ENCODE measurements around the gene LRRC55. TPM values are rescaled to one million over a fixed set of nuclear protein-coding genes. Genes with fewer than 3 reads are reported as not detected.

The LRRC55 gene
- total RNA-seq, 2 donors from 2014 or later: not detected

GRCh38 chr11:57237204-57237681 lies 55.5 kb downstream of the LRRC55 start, which contains the start of gene APLNR:
TSS of gene APLNR (minus strand) at chr11:57237250. CDS start at chr11:57237004, 246 bp downstream.
- ATAC-seq (ENCODE audit: insufficient number of reproducible peaks, low FRiP score, low read depth): no peak
- no peaks in the 10 kb centered on the region for H3K27me3 ChIP-seq (replicated peaks; ENCODE audit: insufficient read depth)

GRCh38 chr11:57239348-57239747 lies 57.6 kb downstream of the LRRC55 start:
- TF ChIP-seq CTCF (IDR thresholded peaks at IDR 0.05): no peak
- no peak for ATAC-seq (ENCODE audit: insufficient number of reproducible peaks, low FRiP score, low read depth)
- no peak for DNase-seq (ENCODE audit: low spot score)
- H3K4me3 ChIP-seq: no peak overlapping the region
- no peaks in the 10 kb centered on the region for H3K27me3 ChIP-seq (replicated peaks; ENCODE audit: insufficient read depth)
- no peaks in the 10 kb centered on the region for H3K36me3 ChIP-seq
- no peaks in the 10 kb centered on the region for H3K4me1 ChIP-seq (ENCODE audit: control insufficient read depth in 1 of 2, low read depth in 2 of 2)
- no peaks in the 10 kb centered on the region for H3K9me3 ChIP-seq
- no peak overlapping the region for H3K27ac ChIP-seq

More at GRCh38 chr11:57237204-57237681, 55.5 kb downstream of the LRRC55 start, which contains the start of gene APLNR:
- no peaks in the 10 kb centered on the region for H3K4me1 ChIP-seq (ENCODE audit: control insufficient read depth in 1 of 2, low read depth in 2 of 2)
- DNase-seq (ENCODE audit: low spot score): no peak
- no peak within 1 kb of the TSS for H3K27ac ChIP-seq
- H3K9me3 ChIP-seq: no peaks in the 10 kb centered on the region
- no peak within 1 kb of the TSS for H3K4me3 ChIP-seq
- no peaks in the 10 kb centered on the region for H3K36me3 ChIP-seq
- TF ChIP-seq CTCF (IDR thresholded peaks at IDR 0.05): no peak

- Histone ChIP-seq H3K9me3 (no peaks in the 10 kb centered on the region), H3K27me3 (replicated peaks; ENCODE audit: insufficient read depth) (no peaks in the 10 kb centered on the region), H3K4me3 (no peak overlapping the region), H3K4me1 (ENCODE audit: control insufficient read depth in 1 of 2, low read depth in 2 of 2) (no peaks in the 10 kb centered on the region), H3K36me3 (no peaks in the 10 kb centered on the region), H3K27ac (no peak overlapping the region)
- DNase-seq (ENCODE audit: low spot score) (no peak), ATAC-seq (ENCODE audit: insufficient number of reproducible peaks, low FRiP score, low read depth) (no peak)
- no peak for TF ChIP-seq CTCF (IDR thresholded peaks at IDR 0.05)
These were observed 58.3 kb downstream of the LRRC55 start for GRCh38 chr11:57240007-57240406.

- DNase-seq (ENCODE audit: low spot score): no peak
- ATAC-seq (ENCODE audit: insufficient number of reproducible peaks, low FRiP score, low read depth): no peak
- Histone ChIP-seq H3K4me3 (no peak overlapping the region), H3K4me1 (ENCODE audit: control insufficient read depth in 1 of 2, low read depth in 2 of 2) (no peaks in the 10 kb centered on the region), H3K27me3 (replicated peaks; ENCODE audit: insufficient read depth) (no peaks in the 10 kb centered on the region), H3K36me3 (no peaks in the 10 kb centered on the region), H3K9me3 (no peaks in the 10 kb centered on the region), H3K27ac (no peak overlapping the region)
- no peak for TF ChIP-seq CTCF (IDR thresholded peaks at IDR 0.05)
These were observed 59.0 kb downstream of the LRRC55 start for GRCh38 chr11:57240757-57241156.

Other genes starting within 250 kb of the LRRC55 start
- not detected for gene OR5AK2, start 193.0 kb upstream of the LRRC55 start, total RNA-seq
- gene APLNR, start 55.3 kb downstream of the LRRC55 start, total RNA-seq: 1 to 10 TPM; 1.8 to 4.3 TPM
- gene TNKS1BP1, start 143.0 kb downstream of the LRRC55 start, total RNA-seq: 100 to 1,000 TPM; 105 to 153 TPM
- gene SSRP1, start 153.9 kb downstream of the LRRC55 start, total RNA-seq: 10 to 100 TPM; 42.0 to 51.4 TPM
- not detected for gene P2RX3, start 156.4 kb downstream of the LRRC55 start, total RNA-seq
- not detected for gene PRG3, start 199.2 kb downstream of the LRRC55 start, total RNA-seq
- gene PRG2, start 208.7 kb downstream of the LRRC55 start, total RNA-seq: under 1 TPM in 1 of 2 donors, not detected in 1; 0.54 TPM
- 10 to 100 TPM; 76.0 to 92.3 TPM for gene SLC43A3, start 245.2 kb downstream of the LRRC55 start, total RNA-seq

Data from thoracic aorta (tissue), 2 donors.